ENCODE results near the gene STAC3. TPM values are rescaled to one million over a fixed set of nuclear protein-coding genes. Genes with fewer than 3 reads are reported as not detected.

Gene STAC3
- total and polyA plus RNA-seq, 4 donors = 0.82 to 5.8 (median 4.1) TPM

DNA sequence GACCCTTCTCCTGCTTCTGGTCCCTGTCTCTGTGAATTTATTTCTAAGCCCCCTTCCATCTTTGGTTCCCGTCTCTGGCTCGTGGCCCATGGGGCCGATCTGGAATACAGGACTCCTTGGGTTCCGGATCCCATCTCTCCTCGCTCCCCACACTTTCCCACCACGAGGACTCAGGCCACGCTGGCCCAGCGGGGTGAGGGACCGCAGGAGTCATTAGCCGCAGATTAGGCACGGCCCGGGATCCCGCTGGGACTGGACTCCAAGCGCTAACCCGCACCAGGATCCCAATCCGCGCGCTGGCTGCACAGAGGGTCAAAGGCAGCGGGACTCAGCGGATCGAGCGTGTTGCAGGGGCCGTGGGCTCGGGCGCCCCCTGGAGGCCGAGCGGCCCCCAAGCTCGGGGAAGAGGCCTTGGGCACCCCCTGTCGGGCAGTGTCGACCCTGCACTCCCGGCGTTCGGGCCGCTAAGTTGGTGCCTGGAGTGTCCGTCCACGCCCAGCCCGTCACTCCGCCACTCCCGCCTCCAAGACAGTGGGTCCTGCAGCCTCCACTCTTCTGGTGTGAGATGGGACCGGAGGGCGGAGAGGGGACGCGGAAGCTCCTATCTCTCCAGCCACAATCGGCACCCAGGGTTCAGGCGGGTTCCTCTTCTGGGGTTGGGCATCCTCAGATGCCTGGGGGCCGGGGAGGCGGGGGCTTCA lies 12.0 kb downstream of the STAC3 start:
- H3K4me3 ChIP-seq (ENCODE audit: low read length in 2 of 2) = peak overlapping the region; percentile 8 to 22
- H3K36me3 ChIP-seq (ENCODE audit: control insufficient read depth in 1 of 2, insufficient read depth in 2 of 2, low read length in 1 of 2) = peaks cover 0 to under 1% of the 10 kb centered on the region in 2 donors
- no peaks in the 10 kb centered on the region for H3K9me3 ChIP-seq (ENCODE audit: control insufficient read depth, low read length)
- H3K4me1 ChIP-seq (ENCODE audit: control insufficient read depth in 1 of 2, insufficient read depth in 2 of 2, low read length in 2 of 2) = no peaks in the 10 kb centered on the region
- WGBS, 2 donors = 1 to 4% methylated on average over 40 to 47 of the region's 47 CpGs
- DNase-seq (peak; percentile 91 to 97), ATAC-seq (ENCODE audit: low FRiP score) (peak; percentile 91)
- H3K27ac ChIP-seq (ENCODE audit: low read depth in 1 of 2, low read length in 2 of 2) = no peak overlapping the region
- no peaks in the 10 kb centered on the region for H3K27me3 ChIP-seq (ENCODE audit: control insufficient read depth in 1 of 2, insufficient read depth in 2 of 2, low read length in 1 of 2)
- intact Hi-C loops (cut with DNase I) = loop anchor here (1.0 kb wide), 2 partner anchors 25 to 26 kb away; no protein-coding TSS in a partner anchor

DNA sequence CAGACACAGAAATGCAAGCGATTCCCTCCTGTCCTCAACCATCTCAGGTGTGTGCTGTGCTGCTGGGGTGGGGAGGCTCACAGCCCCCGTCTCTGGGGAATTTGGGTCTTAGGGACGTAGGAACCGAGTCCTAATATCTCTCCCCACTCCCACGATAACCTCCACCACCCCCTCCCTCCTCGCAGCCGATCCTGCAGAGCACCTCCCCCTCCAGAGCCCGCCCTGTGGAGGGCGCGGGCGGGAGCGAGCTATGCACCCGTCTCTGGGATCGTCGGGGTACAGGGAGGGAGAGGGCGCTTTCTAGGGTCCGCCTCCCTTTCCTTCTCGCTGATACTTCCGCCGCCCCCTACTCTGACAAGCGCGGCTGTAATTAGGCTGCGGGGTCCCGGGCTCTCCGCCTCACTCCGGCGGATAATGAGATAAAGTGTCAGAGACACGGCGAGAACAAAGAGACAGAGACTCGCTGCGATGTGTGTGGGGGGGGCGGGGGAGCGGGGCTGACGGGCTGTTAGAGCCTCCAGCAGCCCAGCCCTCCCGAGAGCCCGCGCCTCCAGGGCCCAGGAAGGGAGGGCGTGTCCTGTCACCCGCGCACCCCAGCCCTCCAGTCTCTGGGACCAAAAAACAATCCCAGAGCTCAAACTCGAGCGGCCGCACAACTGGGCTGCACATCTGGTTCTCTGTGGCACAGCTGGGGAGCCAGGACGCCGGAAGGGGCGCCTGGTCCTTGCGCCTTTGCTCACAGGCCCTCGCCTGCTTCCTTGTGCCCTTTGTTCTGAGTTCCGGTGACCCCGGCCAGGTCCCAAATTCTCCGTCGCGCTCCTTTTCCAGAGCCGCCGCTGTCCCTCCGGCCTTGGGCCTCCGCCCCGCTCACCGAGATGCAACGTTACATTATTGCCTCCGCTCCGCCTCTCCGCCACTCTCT lies 12.8 kb downstream of the STAC3 start:
- H3K27me3 ChIP-seq (ENCODE audit: control insufficient read depth in 1 of 2, insufficient read depth in 2 of 2, low read length in 1 of 2) = no peaks in the 10 kb centered on the region
- WGBS, 2 donors = 11 to 14% methylated on average over 55 to 63 of the region's 63 CpGs
- H3K9me3 ChIP-seq (ENCODE audit: control insufficient read depth, low read length) = no peaks in the 10 kb centered on the region
- DNase-seq (peak in 1 of 2 donors; percentile 83), ATAC-seq (ENCODE audit: low FRiP score) (no peak)
- H3K4me3 ChIP-seq (ENCODE audit: low read length in 2 of 2) = peak overlapping the region; percentile 8 to 22
- intact Hi-C loops (cut with DNase I) = no loop called here
- no peak overlapping the region for H3K27ac ChIP-seq (ENCODE audit: low read depth in 1 of 2, low read length in 2 of 2)
- peaks cover 0 to 3% of the 10 kb centered on the region in 2 donors for H3K36me3 ChIP-seq (ENCODE audit: control insufficient read depth in 1 of 2, insufficient read depth in 2 of 2, low read length in 1 of 2)
- no peaks in the 10 kb centered on the region for H3K4me1 ChIP-seq (ENCODE audit: control insufficient read depth in 1 of 2, insufficient read depth in 2 of 2, low read length in 2 of 2)

DNA sequence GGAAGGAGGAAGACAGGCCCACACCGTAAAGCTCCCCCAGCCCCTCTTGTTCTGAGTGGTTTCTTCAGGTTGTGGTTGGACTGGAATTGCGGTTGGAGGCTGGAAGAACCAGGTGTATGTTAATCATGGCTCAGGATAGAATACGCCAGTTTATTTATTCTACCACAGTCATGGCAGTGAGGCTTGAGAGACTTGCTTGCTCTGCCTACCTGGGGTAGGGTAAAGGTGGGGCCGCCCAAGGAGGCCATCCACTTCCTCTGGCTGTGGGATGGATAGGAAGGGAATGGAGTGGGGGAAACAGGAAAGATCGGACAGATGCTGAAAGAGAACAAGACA lies 13.4 kb downstream of the STAC3 start:
- Histone ChIP-seq H3K36me3 (ENCODE audit: control insufficient read depth in 1 of 2, insufficient read depth in 2 of 2, low read length in 1 of 2) (peaks cover 0 to 5% of the 10 kb centered on the region in 2 donors), H3K4me3 (ENCODE audit: low read length in 2 of 2) (no peak overlapping the region), H3K9me3 (ENCODE audit: control insufficient read depth, low read length) (no peaks in the 10 kb centered on the region), H3K27ac (ENCODE audit: low read depth in 1 of 2, low read length in 2 of 2) (no peak overlapping the region), H3K27me3 (ENCODE audit: control insufficient read depth in 1 of 2, insufficient read depth in 2 of 2, low read length in 1 of 2) (no peaks in the 10 kb centered on the region), H3K4me1 (ENCODE audit: control insufficient read depth in 1 of 2, insufficient read depth in 2 of 2, low read length in 2 of 2) (no peaks in the 10 kb centered on the region)
- DNase-seq (no peak), ATAC-seq (ENCODE audit: low FRiP score) (no peak)
- intact Hi-C loops (cut with DNase I) = no loop called here
- WGBS, 2 donors = 79 to 83% methylated on average over 5 of the region's 5 CpGs

DNA sequence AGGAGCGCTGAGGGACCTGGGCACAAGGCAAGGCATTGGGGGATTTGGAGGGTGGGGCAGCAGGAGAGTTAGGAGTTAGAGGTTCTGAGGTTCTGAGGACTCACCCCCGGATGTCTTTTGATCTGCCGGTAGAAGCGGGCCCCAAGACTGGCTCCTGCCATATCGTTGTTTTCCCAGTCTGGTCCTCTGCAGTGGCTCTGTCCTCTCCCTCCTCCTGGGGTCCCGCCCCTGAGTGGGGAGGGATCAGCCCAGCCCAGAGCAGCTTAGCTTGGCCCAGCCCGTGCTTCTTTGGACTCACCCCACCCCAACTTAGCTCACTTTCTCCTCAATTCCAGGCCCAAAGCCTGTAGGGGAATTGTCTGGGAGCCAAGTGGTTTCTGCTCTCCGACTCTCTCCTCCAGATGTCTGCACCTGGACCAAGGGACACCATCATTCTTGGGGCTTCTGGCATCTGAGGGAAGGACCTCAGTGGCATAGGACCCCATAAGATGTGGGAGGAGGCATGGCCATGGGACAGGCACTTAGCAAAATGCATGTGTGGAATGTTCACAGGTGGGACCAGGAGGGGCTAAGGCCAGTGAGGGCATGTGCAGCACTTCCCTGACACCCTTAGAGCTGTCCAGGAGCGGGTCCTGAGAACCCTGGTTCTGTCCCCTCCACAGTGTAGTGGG lies 13.9 kb downstream of the STAC3 start:
- H3K4me1 ChIP-seq (ENCODE audit: control insufficient read depth in 1 of 2, insufficient read depth in 2 of 2, low read length in 2 of 2) = no peaks in the 10 kb centered on the region
- no peak overlapping the region for H3K27ac ChIP-seq (ENCODE audit: low read depth in 1 of 2, low read length in 2 of 2)
- no peaks in the 10 kb centered on the region for H3K27me3 ChIP-seq (ENCODE audit: control insufficient read depth in 1 of 2, insufficient read depth in 2 of 2, low read length in 1 of 2)
- WGBS, 2 donors = 51 to 53% methylated on average over 9 of the region's 9 CpGs
- DNase-seq (peak; percentile 73 to 81), ATAC-seq (ENCODE audit: low FRiP score) (no peak)
- intact Hi-C loops (cut with DNase I) = no loop called here
- H3K9me3 ChIP-seq (ENCODE audit: control insufficient read depth, low read length) = no peaks in the 10 kb centered on the region
- H3K4me3 ChIP-seq (ENCODE audit: low read length in 2 of 2) = no peak overlapping the region
- H3K36me3 ChIP-seq (ENCODE audit: control insufficient read depth in 1 of 2, insufficient read depth in 2 of 2, low read length in 1 of 2) = peaks cover 0 to 8% of the 10 kb centered on the region in 2 donors

GRCh38 chr12:57236201-57236924 lies 14.6 kb downstream of the STAC3 start:
- intact Hi-C loops (cut with DNase I) = no loop called here
- ATAC-seq (ENCODE audit: low FRiP score) = no peak
- 45 to 50% methylated on average over 40 of the region's 40 CpGs for WGBS, 2 donors
- Histone ChIP-seq H3K27me3 (ENCODE audit: control insufficient read depth in 1 of 2, insufficient read depth in 2 of 2, low read length in 1 of 2) (no peaks in the 10 kb centered on the region), H3K36me3 (ENCODE audit: control insufficient read depth in 1 of 2, insufficient read depth in 2 of 2, low read length in 1 of 2) (peaks cover 0 to 9% of the 10 kb centered on the region in 2 donors), H3K4me3 (ENCODE audit: low read length in 2 of 2) (no peak overlapping the region), H3K27ac (ENCODE audit: low read depth in 1 of 2, low read length in 2 of 2) (no peak overlapping the region), H3K9me3 (ENCODE audit: control insufficient read depth, low read length) (no peaks in the 10 kb centered on the region), H3K4me1 (ENCODE audit: control insufficient read depth in 1 of 2, insufficient read depth in 2 of 2, low read length in 2 of 2) (no peaks in the 10 kb centered on the region)
- peak; percentile 61 to 75 for DNase-seq

GRCh38 chr12:57235728-57236131 lies 15.3 kb downstream of the STAC3 start:
- Histone ChIP-seq H3K27me3 (ENCODE audit: control insufficient read depth in 1 of 2, insufficient read depth in 2 of 2, low read length in 1 of 2) (no peaks in the 10 kb centered on the region), H3K4me1 (ENCODE audit: control insufficient read depth in 1 of 2, insufficient read depth in 2 of 2, low read length in 2 of 2) (no peaks in the 10 kb centered on the region), H3K36me3 (ENCODE audit: control insufficient read depth in 1 of 2, insufficient read depth in 2 of 2, low read length in 1 of 2) (peaks cover 0 to 9% of the 10 kb centered on the region in 2 donors), H3K9me3 (ENCODE audit: control insufficient read depth, low read length) (no peaks in the 10 kb centered on the region), H3K4me3 (ENCODE audit: low read length in 2 of 2) (no peak overlapping the region), H3K27ac (ENCODE audit: low read depth in 1 of 2, low read length in 2 of 2) (peak overlapping the region in 1 of 2 donors; percentile 10)
- peak in 1 of 2 donors; percentile 37 for DNase-seq
- no peak for ATAC-seq (ENCODE audit: low FRiP score)
- 67 to 75% methylated on average over 8 of the region's 8 CpGs for WGBS, 2 donors
- intact Hi-C loops (cut with DNase I) = no loop called here

DNA sequence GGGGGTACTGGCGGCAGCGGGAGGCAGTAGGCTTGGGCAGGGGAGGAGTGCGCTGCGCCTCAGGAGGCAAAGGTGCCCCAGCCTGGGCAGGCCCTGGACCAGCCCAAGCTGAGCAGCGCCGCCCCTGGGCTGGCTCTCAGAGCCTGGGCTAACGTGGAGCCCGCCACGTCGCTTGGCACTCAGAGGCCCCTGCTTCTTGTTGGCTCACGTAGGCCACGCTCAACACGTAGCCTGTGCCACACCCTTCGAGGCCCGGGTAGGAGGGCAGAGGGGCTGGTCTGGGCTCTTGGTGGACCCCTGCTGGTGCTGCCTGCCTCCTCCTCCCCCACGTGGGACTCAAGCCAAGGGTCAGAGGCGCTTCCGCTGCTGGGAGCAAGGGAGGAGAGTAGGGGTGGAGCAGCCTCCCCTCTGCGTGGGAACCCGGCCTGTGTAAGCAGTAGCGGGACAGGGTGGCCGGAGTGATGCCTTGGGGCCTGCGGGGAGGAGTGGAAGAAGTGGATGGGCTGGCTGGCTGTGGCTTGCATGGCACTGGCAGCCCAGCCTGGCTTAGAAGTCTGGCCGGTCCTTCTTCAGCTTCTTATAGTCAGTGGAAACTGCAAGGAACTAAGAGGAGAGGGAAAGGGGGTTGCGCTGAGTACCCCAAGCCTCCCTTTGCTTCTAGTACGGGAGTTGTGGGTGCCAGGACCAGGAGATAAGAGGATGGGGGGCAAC lies 15.8 kb downstream of the STAC3 start:
- Histone ChIP-seq H3K4me1 (ENCODE audit: control insufficient read depth in 1 of 2, insufficient read depth in 2 of 2, low read length in 2 of 2) (no peaks in the 10 kb centered on the region), H3K9me3 (ENCODE audit: control insufficient read depth, low read length) (no peaks in the 10 kb centered on the region), H3K27ac (ENCODE audit: low read depth in 1 of 2, low read length in 2 of 2) (peak overlapping the region in 1 of 2 donors; percentile 10), H3K27me3 (ENCODE audit: control insufficient read depth in 1 of 2, insufficient read depth in 2 of 2, low read length in 1 of 2) (no peaks in the 10 kb centered on the region), H3K36me3 (ENCODE audit: control insufficient read depth in 1 of 2, insufficient read depth in 2 of 2, low read length in 1 of 2) (peaks cover 0 to 9% of the 10 kb centered on the region in 2 donors), H3K4me3 (ENCODE audit: low read length in 2 of 2) (no peak overlapping the region)
- peak; percentile 87 to 93 for DNase-seq
- peak; percentile 33 for ATAC-seq (ENCODE audit: low FRiP score)
- intact Hi-C loops (cut with DNase I) = no loop called here
- WGBS, 2 donors = 56 to 60% methylated on average over 23 to 26 of the region's 26 CpGs
